NB4 (cell line): Measurements from ENCODE around the gene IQCM.

Source experiments
- DNase-seq: peaks from one replicate; pipeline ENCODE4 v3.0.0; 2010; ENCODE audit warnings: low read depth
- H3K4me3 ChIP-seq: one replicate; pipeline ENCODE4 v1.5.1; 2011; ENCODE audit warnings: mild to moderate bottlenecking, low read depth, low read length, moderate library complexity
- CTCF ChIP-seq: IDR thresholded peaks from one replicate; pipeline ENCODE4 v1.5.1; 2012; ENCODE audit warnings: low read depth, low read length
- MYC ChIP-seq: IDR thresholded peaks from 2 replicates; pipeline ENCODE4 v1.6.1; 2011; ENCODE audit warnings: low read depth, low read length
- POLR2A ChIP-seq: IDR thresholded peaks from 2 replicates; pipeline ENCODE4 v1.6.1; 2011; ENCODE audit warnings: mild to moderate bottlenecking; ENCODE audit not compliant: insufficient read length; ENCODE audit errors: extremely low read depth
- TF ChIP-seq, protein P1 (sequence below): IDR thresholded peaks from 2 replicates; pipeline ENCODE4 v1.6.1; 2011; ENCODE audit warnings: low read depth, low read length

The IQCM gene

GRCh38 chr4:149604827-149605226 lies 210.8 kb downstream of the IQCM start:
- H3K4me3 ChIP-seq, result no peak overlapping the region
- TF ChIP-seq POLR2A, result no peak
- TF ChIP-seq, protein P1, sequence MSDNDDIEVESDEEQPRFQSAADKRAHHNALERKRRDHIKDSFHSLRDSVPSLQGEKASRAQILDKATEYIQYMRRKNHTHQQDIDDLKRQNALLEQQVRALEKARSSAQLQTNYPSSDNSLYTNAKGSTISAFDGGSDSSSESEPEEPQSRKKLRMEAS, result no peak
- TF ChIP-seq MYC, result no peak
- no peak for DNase-seq

GRCh38 chr4:149595500-149595899 lies 220.1 kb downstream of the IQCM start:
- DNase-seq, result no peak
- no peak for TF ChIP-seq MYC
- no peak for TF ChIP-seq POLR2A
- TF ChIP-seq CTCF, result no peak
- TF ChIP-seq, protein P1, result no peak
- H3K4me3 ChIP-seq, result no peak overlapping the region

DNA sequence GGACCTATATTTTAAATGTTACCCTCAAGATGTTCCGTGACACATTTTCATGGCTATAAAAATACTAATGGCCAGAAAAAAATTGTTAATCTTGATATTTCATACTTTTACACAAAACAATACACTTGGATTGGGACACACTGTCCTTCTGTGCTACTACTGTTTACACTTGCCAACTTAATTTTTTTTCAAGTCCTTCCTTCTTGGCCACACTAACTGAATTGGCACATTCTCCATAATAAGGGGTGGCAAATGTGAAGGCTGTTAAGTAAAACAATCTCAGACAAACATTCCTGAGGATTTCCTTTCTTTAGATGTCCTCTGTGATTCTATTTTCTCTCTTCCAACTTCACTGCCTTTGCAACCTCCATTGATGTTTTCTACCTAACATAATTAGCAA lies 225.8 kb downstream of the IQCM start:
- TF ChIP-seq POLR2A (no peak), MYC (no peak), CTCF (no peak)
- TF ChIP-seq, protein P1, result no peak
- DNase-seq, result no peak
- no peak overlapping the region for H3K4me3 ChIP-seq

DNA sequence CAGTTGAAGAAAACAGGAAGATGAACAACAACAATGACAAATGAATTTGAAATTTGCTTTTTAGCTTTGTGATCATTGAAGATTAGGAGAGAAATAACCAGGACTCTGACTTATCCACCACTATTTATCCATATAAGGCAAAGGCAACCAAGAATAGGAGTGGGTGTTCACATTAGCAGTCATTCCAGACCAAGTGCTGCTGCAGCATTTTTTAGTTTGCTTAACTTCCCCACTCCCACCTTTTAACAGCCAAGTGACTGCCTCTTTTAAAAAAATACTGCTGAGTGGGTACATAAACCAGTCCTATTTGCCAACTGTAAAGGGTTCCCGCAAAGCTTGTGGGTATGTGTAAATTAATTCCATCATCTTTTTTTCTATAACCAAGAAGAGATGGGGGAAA lies 230.9 kb downstream of the IQCM start:
- DNase-seq, result no peak
- no peak overlapping the region for H3K4me3 ChIP-seq

GRCh38 chr4:149574971-149575370 lies 240.7 kb downstream of the IQCM start:
- H3K4me3 ChIP-seq, result no peak overlapping the region
- TF ChIP-seq MYC, result no peak
- TF ChIP-seq, protein P1, result no peak
- no peak for TF ChIP-seq POLR2A
- no peak for TF ChIP-seq CTCF
- DNase-seq, result no peak

More for the DNA sequence above, 230.9 kb downstream of the IQCM start:
- no peak for TF ChIP-seq MYC
- no peak for TF ChIP-seq CTCF
- TF ChIP-seq, protein P1, result no peak
- TF ChIP-seq POLR2A, result no peak

DNA sequence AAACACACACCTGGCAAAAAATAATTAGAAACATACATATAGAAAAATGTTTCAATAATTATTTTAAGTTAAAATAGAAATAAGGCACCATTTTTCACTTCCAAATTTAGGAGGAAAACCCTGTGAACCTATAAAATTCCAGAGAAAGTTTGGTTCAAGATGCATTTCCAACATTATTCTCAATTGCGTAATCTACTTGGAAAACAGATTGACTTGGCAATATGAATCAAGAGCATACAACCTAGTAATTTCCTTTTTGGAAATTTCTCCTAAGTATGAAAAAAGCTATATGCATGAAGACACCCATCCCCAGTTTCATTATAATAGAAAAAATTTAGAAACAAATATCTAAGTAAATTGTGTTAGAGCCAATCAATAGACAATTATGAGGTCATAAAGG lies 242.9 kb downstream of the IQCM start:
- TF ChIP-seq MYC (no peak), POLR2A (no peak), CTCF (no peak)
- TF ChIP-seq, protein P1, result no peak
- H3K4me3 ChIP-seq, result no peak overlapping the region
- no peak for DNase-seq
